ENCODE measurements around the gene EXOC6. TPM values are rescaled to one million over a fixed set of nuclear protein-coding genes. Genes with fewer than 3 reads are reported as not detected.
"Not testable (repeated sequence)": the region's sequence is repeated elsewhere in the genome, so short reads cannot be mapped to it uniquely, and the experiment has no call there.

EXOC6 gene
- total and polyA plus RNA-seq, 10 donors, result 7.0 to 40.0 (median 25.4) TPM

DNA sequence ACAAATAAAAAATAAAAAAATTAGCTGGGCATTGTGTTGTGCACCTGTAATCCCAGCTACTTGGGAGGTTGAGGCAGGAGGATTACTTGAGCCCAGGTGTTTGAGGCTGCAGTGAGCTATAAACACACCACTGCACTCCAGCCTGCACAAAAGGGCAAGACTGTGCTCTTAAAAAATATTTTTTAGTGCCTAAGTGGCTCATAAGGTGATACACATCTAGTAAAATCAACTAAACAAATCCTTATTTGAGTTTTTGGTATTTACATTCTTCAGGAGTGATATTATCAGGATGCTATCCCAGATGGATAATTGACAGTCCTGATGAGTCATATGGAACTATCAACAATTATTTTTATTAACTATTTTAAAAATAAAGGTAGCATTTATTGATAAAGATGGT lies 93.9 kb downstream of the EXOC6 start:
- no peaks in the 10 kb centered on the region for H3K27me3 ChIP-seq (replicated peaks in 1 of 7)
- TF ChIP-seq POLR2AphosphoS5 (IDR thresholded peaks at IDR 0.05), result no peak
- TF ChIP-seq, protein P1, sequence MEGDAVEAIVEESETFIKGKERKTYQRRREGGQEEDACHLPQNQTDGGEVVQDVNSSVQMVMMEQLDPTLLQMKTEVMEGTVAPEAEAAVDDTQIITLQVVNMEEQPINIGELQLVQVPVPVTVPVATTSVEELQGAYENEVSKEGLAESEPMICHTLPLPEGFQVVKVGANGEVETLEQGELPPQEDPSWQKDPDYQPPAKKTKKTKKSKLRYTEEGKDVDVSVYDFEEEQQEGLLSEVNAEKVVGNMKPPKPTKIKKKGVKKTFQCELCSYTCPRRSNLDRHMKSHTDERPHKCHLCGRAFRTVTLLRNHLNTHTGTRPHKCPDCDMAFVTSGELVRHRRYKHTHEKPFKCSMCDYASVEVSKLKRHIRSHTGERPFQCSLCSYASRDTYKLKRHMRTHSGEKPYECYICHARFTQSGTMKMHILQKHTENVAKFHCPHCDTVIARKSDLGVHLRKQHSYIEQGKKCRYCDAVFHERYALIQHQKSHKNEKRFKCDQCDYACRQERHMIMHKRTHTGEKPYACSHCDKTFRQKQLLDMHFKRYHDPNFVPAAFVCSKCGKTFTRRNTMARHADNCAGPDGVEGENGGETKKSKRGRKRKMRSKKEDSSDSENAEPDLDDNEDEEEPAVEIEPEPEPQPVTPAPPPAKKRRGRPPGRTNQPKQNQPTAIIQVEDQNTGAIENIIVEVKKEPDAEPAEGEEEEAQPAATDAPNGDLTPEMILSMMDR (IDR thresholded peaks at IDR 0.05 in 8 of 11, conservative IDR thresholded peaks at IDR 0.05 in 3 of 11), result no peak
- no peak for TF ChIP-seq POLR2A (IDR thresholded peaks at IDR 0.05)
- peaks cover 0 to 74% (median 35%) of the 10 kb centered on the region in 6 donors for H3K36me3 ChIP-seq
- no peaks in the 10 kb centered on the region for H3K9me3 ChIP-seq
- no peak overlapping the region for H3K4me3 ChIP-seq
- H3K4me1 ChIP-seq, result no peaks in the 10 kb centered on the region
- no peak for DNase-seq
- H3K27ac ChIP-seq, result no peak overlapping the region
- intact Hi-C loops (cut with DNase I; ENCODE audit: low total_unique reads), result no loop called here

DNA sequence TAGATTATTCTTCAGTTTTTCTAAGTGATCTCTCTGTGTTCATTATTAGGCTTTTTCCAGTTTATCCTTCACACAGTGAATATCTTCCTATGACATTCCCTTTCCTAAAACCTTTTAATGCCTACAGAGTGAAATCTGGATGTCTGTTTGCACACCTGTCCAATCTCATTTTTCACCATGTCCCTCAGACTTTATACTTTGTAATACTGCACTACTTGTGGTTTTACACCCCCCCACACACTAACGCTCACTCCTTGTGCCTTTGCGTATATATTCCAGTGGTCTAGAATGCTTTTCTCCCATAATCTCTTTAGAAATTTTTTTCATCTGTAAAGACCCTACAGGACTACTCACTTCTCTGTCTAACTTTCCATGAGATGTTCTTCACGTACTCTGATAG lies 98.2 kb downstream of the EXOC6 start:
- no peak for DNase-seq
- Histone ChIP-seq H3K9me3 (no peaks in the 10 kb centered on the region), H3K27ac (no peak overlapping the region), H3K36me3 (peaks cover 0 to 98% (median 36%) of the 10 kb centered on the region in 6 donors), H3K27me3 (replicated peaks in 1 of 7) (no peaks in the 10 kb centered on the region), H3K4me3 (no peak overlapping the region), H3K4me1 (no peaks in the 10 kb centered on the region)
- intact Hi-C loops (cut with DNase I; ENCODE audit: low total_unique reads), result no loop called here
- TF ChIP-seq, protein P1 (IDR thresholded peaks at IDR 0.05 in 8 of 11, conservative IDR thresholded peaks at IDR 0.05 in 3 of 11), result no peak
- TF ChIP-seq POLR2AphosphoS5 (IDR thresholded peaks at IDR 0.05), result no peak
- TF ChIP-seq POLR2A (IDR thresholded peaks at IDR 0.05), result no peak
- 89 to 97% (median 93%) methylated on average over 3 of the region's 3 CpGs for WGBS, 5 donors

DNA sequence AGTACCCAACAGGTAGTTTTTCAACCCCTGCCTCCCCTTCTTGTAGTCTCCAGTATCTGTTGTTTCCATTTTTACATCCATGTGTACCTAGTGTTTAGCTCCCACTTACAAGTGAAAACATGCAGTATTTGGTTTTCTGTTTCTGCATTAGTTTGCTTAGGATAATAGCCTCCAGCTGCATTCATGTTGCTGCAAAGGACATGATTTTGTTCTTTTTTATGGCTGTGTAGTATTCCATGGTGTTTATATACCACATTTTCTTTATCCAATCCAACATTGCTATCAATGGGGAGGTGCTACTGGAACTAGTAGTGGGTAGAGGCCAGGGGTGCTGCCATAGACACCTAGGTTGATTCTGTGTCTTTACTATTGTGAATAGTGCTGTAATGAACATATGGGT lies 104.3 kb downstream of the EXOC6 start:
- intact Hi-C loops (cut with DNase I; ENCODE audit: low total_unique reads); H3K4me1 ChIP-seq; H3K4me3 ChIP-seq; H3K9me3 ChIP-seq; H3K27ac ChIP-seq; DNase-seq; H3K27me3 ChIP-seq (replicated peaks in 1 of 7): not testable (repeated sequence)
- peaks cover 2 to 98% (median 12%) of the 10 kb centered on the region in 6 donors for H3K36me3 ChIP-seq

DNA sequence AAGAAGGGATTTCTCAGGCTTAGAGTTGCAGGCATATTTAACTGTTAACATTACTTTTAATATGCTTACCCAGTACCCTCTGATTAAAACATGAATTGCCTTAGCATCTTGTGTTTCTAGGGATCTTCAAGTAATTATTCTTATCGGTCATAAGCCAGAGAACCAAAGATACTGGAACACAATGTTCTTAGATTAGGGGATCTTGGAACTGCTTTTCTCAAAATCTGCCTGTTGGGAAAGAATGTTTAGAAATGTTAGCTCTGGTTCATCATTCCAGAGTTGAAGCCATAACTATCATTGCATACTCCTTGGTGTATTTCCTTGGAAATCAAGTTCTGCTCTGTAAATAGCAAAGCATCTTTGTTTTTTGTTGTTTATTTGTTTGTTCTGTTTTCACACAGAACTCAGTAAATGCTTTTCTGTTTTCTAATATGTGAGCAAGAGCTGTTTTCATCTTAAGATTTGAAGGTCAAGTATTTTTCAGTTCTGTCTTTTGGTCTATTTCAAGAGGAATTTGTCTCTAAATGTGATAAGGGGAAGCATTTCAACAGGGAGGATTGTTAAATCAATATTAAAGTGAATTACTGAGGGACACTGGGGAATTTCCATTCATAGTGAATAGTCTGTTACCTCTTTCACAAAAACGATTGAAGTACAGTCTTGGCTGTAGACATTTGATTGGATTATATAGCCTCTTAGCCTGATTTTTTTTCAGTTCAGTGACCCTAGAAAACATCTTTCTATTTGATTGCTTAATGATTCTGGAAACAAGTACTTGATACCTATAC lies 109.1 kb downstream of the EXOC6 start:
- no peak for DNase-seq
- intact Hi-C loops (cut with DNase I; ENCODE audit: low total_unique reads), result no loop called here
- H3K4me1 ChIP-seq, result no peaks in the 10 kb centered on the region
- peaks cover 0 to 2% (median 0%) of the 10 kb centered on the region in 8 donors for H3K9me3 ChIP-seq
- H3K4me3 ChIP-seq, result no peak overlapping the region
- H3K27ac ChIP-seq, result peak overlapping the region in 2 of 8 donors; percentile 25 to 34
- no peaks in the 10 kb centered on the region for H3K27me3 ChIP-seq (replicated peaks in 1 of 7)
- TF ChIP-seq, protein P1 (IDR thresholded peaks at IDR 0.05 in 8 of 11, conservative IDR thresholded peaks at IDR 0.05 in 3 of 11), result no peak
- TF ChIP-seq POLR2AphosphoS5 (IDR thresholded peaks at IDR 0.05) (no peak), POLR2A (IDR thresholded peaks at IDR 0.05) (no peak)
- peaks cover 0 to 79% (median 6%) of the 10 kb centered on the region in 6 donors for H3K36me3 ChIP-seq
- WGBS, 5 donors, result 73 to 88% (median 86%) methylated on average over 2 of the region's 2 CpGs
